Measurements from ENCODE around the gene BPGM.
"Not testable (repeated sequence)": the region's sequence is repeated elsewhere in the genome, so short reads cannot be mapped to it uniquely, and the experiment has no call there.

The BPGM gene

GRCh38 chr7:134630237-134630636 is 16.4 kb upstream of the BPGM start:
- Histone ChIP-seq H3K4me3 (no peak overlapping the region), H3K27ac (no peak overlapping the region)

- Histone ChIP-seq H3K27ac (no peak overlapping the region), H3K4me3 (no peak overlapping the region)
Observed at GRCh38 chr7:134630893-134631292, 15.8 kb upstream of the BPGM start.

GRCh38 chr7:134632052-134632451 is 14.6 kb upstream of the BPGM start:
- Histone ChIP-seq H3K27ac (no peak overlapping the region), H3K4me3 (no peak overlapping the region)

DNA sequence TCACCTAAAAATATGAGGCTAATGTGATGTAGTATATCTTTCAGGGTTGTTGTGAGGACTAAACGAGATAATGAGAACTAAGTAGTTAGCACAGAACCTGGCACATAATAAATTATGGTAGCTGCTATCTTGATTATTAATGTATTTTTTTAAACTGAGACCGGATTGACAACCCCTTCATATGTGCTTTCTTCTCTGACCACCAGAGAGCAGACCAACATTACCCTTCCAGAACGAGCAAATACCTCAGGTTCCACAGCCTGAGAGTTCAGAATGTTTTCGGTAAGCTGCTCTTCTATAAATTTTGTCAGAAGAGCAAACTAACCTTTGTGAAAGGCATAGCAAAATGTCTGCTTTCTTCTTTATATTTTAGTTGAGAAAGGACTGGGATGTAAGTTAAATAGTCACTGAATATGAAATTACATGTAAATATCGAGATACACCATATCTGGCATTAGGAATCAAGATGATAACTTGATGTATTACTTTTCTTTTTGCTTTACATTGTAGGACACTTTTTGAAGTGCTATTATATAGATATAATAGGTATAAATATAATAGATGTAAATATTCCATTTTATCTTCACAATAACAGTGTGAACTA is 13.6 kb upstream of the BPGM start:
- H3K27ac ChIP-seq: no peak overlapping the region
- H3K4me3 ChIP-seq: no peak overlapping the region

GRCh38 chr7:134636008-134636449 is 10.6 kb upstream of the BPGM start:
- Histone ChIP-seq H3K4me3 (no peak overlapping the region), H3K27ac (peak overlapping the region in 6 of 21 experiments; percentile 29 to 72 (median 57))

GRCh38 chr7:134637441-134637840 is 9.2 kb upstream of the BPGM start:
- H3K27ac ChIP-seq: no peak overlapping the region
- H3K4me3 ChIP-seq: no peak overlapping the region

DNA sequence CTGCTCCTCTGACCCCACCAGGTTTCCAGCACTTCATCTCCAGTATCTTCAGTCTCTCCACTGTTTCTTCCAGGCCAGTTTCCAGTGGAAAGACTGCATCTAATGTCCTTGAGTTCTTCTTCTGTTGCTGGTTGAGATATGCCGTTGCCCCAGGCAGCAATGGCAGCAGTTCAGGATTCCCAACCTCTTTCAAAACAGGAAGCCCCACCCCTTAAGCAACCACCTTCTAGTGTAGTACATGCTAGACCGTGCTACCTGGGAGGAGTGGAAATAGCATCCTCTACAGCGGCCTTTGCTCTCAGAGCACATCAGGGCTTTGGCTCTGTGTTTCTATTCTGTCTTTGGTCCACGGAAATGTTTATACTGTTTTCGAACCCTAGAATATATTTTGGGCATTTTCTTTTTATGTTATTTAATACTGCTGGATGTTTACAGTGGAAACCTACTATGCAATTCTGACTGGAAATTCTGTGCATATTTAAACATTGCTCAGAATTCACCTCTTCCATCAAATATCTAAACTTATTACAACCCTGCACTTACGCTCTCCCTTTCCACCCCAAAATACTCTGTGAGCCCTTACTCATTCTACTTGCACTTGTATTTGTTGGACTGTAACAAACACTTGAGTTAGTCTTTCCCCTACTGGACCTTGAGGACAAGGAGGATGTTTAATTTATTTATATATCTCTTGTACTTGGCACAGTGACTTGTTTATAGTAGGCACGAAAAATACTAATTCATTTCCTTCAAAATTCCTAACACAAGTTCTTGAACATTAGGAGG is 8.5 kb upstream of the BPGM start:
- no peak overlapping the region for H3K4me3 ChIP-seq
- no peak overlapping the region for H3K27ac ChIP-seq

DNA sequence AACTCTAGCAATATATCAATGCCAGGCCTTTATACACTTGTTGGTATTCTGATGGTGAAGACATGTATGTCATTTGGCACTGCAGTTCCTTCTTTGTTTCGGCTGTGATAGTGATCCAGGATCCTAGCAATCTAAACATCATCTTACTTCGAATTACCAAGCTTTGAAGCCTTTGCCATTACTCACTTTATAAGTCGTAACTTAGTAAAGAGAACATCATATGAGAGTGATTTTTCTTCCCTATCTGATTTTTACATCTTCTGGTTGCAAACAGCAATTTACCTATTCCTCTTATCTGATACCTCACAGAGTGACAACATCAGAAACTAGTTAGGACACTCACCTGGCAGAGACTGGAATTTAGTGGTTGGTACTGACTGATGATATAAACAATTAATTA is 7.6 kb upstream of the BPGM start:
- Histone ChIP-seq H3K4me3 (no peak overlapping the region), H3K27ac (no peak overlapping the region)

DNA sequence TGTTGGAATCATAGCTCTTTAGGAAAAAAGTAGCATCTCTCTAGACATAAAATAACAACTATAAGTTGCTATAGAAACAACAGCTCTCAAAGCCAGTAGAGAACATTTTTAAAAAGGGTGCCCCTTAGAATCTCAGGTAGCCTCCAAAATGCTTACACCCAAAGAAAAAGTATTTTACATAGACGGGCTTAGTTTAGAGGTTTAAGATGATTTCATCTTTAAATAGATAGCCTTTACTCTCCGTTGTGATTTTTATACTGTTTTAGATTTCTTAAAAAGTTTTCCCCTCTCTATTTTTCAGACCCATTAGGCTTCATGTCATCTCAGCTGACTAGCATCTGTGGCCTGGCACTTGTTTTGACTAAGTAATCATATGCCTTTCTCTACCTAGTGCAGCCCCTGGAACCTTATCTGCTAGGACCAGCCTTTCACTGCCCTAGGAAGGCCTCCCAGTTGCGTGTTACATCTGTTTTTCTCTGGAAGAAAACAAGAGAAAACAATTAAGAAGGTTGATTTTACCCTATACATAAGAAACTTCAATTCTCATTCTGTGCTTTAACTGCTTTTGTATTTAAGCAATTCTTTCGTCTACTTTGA is 6.9 kb upstream of the BPGM start:
- H3K4me3 ChIP-seq: no peak overlapping the region
- H3K27ac ChIP-seq: no peak overlapping the region

- H3K4me3 ChIP-seq: no peak overlapping the region
- H3K27ac ChIP-seq: no peak overlapping the region
Observed at GRCh38 chr7:134640842-134641715, 5.6 kb upstream of the BPGM start.

DNA sequence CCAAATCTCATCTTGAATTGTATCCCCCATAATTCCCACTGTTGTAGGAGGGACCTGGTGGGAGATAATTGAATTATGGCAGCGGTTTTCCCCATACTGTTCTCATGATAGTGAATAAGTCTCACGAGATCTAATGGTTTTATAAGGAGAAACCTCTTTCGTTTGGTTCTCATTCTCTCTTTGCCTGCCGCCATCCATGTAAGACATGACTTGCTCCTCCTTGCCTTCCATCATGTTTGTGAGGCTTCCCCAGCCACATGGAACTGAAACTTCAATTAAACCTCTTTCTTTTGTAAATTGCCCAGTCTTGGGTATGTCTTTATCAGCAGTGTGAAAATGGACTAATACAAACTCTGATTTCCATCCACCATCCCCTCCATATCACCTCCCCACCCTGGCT is 4.7 kb upstream of the BPGM start:
- H3K27ac ChIP-seq, H3K4me3 ChIP-seq: not testable (repeated sequence)

DNA sequence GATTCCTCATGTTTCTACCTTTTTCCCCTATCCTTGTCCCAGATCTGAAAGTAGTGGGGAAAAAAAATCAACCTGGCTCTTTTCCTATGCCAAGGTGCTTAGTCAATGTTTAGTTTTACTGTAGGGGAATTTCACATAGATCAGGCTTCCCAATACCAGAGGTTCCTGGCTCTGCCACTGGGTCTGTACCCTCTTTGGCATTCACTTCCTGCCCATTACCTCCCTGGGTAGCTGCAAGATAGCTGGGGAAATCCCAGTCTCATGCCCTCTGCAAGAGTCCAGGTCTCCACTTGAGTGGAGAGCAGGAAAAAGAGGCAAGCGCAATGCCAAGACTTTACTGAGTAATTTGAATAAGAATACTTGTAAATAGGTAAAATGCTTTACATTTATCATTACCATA is 3.5 kb upstream of the BPGM start:
- Histone ChIP-seq H3K4me3 (no peak overlapping the region), H3K27ac (no peak overlapping the region)

DNA sequence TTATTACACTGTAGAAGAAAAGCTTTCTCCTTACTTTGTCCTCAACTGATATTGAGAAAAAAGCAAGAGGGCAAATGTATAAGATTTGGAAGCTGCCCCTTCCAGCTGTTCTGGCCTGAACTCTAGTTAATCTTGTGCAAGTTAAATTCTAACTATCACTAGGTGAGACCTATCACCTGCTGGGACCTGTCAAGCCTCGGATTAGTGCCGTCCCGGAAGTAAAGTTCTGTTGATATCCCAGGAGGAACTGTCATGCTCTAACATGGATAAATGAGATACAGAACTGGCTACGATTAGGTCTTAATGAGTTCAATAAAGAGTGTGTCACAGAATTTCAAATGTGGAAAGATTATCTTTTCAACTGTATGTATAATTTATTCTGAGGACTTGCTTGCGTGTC is 1.2 kb upstream of the BPGM start:
- Histone ChIP-seq H3K27ac (peak overlapping the region in 19 of 21 experiments; percentile 56 to 93 (median 85)), H3K4me3 (peak overlapping the region; percentile 50 to 74 (median 59))

DNA sequence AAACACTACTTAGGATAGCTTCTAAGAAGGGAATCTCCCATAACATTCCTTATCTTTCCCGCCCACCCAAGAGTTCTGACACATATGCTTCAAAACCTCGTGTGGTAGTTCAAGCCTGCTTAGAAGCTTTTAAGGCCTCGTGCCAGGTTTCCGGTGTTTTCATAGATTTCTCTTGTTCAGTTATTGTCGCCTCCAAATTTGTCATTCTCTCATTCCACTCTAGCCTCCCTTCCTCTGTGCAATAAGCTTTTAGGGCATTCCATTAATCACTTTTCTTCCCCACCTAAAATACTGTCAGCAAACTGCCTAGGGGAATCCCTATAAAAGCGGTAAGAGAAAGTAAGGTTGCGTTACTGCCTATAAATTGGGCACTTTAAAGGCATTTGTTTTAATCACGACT is 718 bp upstream of the BPGM start:
- Histone ChIP-seq H3K27ac (peak overlapping the region; percentile 41 to 93 (median 82)), H3K4me3 (peak overlapping the region; percentile 50 to 74 (median 59))

DNA sequence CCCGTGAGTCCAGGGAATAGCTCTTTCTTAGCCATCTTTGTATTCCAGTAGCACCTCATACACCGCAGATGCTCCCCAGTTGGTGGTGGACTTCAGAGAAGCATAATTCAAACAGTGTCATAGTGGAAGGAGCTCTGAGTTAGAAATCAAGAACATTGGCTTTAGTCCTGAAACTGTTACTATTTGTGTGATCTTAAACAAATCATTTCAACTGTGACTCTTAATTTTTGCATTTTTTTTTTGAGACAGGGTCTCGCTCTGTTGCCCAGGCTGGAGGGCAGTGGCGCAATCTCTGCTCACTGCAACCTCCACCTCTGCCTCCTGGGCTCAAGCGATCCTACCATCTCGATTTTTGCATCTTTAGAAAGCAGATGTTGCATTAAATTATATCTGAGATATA is 1.8 kb downstream of the BPGM start:
- H3K27ac ChIP-seq: no peak overlapping the region
- H3K4me3 ChIP-seq: no peak overlapping the region

- Histone ChIP-seq H3K4me3 (no peak overlapping the region), H3K27ac (no peak overlapping the region)
Observed at GRCh38 chr7:134649226-134649775, 2.6 kb downstream of the BPGM start.

- no peak overlapping the region for H3K4me3 ChIP-seq
- H3K27ac ChIP-seq: no peak overlapping the region
Observed at GRCh38 chr7:134651991-134652390, 5.3 kb downstream of the BPGM start.

GRCh38 chr7:134654104-134654775 is 7.6 kb downstream of the BPGM start:
- no peak overlapping the region for H3K27ac ChIP-seq
- no peak overlapping the region for H3K4me3 ChIP-seq

DNA sequence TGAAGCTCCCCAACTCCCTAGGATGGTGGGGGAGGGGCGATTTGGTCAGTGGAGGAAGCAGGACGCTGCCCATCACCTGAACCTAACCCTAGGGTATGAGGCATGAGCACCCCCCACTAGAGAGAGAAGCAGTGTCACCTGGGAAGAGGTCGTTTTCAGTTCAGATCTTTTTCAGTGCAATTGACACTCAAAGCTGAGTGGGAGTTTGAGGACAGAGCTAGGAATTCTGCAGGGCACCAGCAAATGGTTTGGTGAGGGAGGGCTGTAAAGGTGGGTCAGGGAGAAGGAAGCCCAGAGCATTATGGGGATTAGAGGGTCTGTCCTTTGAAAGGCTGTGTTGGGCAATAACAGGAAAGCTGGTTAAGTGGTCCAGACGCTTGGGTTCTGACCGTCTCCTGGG is 10.9 kb downstream of the BPGM start:
- no peak overlapping the region for H3K27ac ChIP-seq
- no peak overlapping the region for H3K4me3 ChIP-seq
